Endodermal cell (in vitro differentiated cells): ENCODE measurements around the gene ADGRG3. TPM values are rescaled to one million over a fixed set of nuclear protein-coding genes. Genes with fewer than 3 reads are reported as not detected.

ENCODE experiments used
- DNase-seq: peaks from one replicate; pipeline ENCODE4 v3.0.0-alpha.2; 2017
- H3K27ac ChIP-seq: 2 replicates; pipeline ENCODE4 v1.5.1; 2013; ENCODE audit warnings: mild to moderate bottlenecking, low read depth, low read length, moderate library complexity
- H3K27me3 ChIP-seq: 2 replicates; pipeline ENCODE4 v1.6.1; 2013; ENCODE audit warnings: mild to moderate bottlenecking, low read length, moderate library complexity; ENCODE audit not compliant: insufficient read depth, control insufficient read depth, poor library complexity, severe bottlenecking
- H3K36me3 ChIP-seq: 2 replicates; pipeline ENCODE4 v1.7.0; 2013; ENCODE audit warnings: mild to moderate bottlenecking, low read length, moderate library complexity; ENCODE audit not compliant: control insufficient read depth, insufficient read depth
- H3K4me1 ChIP-seq: one replicate; pipeline ENCODE4 v1.7.0; 2013; ENCODE audit warnings: low read length; ENCODE audit not compliant: control insufficient read depth, insufficient read depth
- H3K4me3 ChIP-seq: 2 replicates; pipeline ENCODE4 v1.5.1; 2013; ENCODE audit warnings: mild to moderate bottlenecking, low read length, moderate library complexity
- H3K9ac ChIP-seq: 2 replicates; pipeline ENCODE4 v1.6.1; 2013; ENCODE audit warnings: mild to moderate bottlenecking, low read length, moderate library complexity; ENCODE audit not compliant: poor library complexity, severe bottlenecking; ENCODE audit errors: extremely low read depth
- H3K9me3 ChIP-seq: 2 replicates; pipeline ENCODE4 v1.6.1; 2013; ENCODE audit warnings: mild to moderate bottlenecking, low read length, moderate library complexity; ENCODE audit not compliant: control insufficient read depth
- H3K27ac Mint-ChIP-seq: 2 replicates; pipeline ENCODE4 v1.8.0; 2020; ENCODE audit warnings: mixed read lengths
- H3K27me3 Mint-ChIP-seq: 2 replicates; pipeline ENCODE4 v1.8.0; 2021; ENCODE audit warnings: mild to moderate bottlenecking, mixed read lengths; ENCODE audit not compliant: insufficient read depth
- H3K36me3 Mint-ChIP-seq: 2 replicates; pipeline ENCODE4 v1.8.0; 2020; ENCODE audit warnings: low read depth, mixed read lengths
- H3K4me1 Mint-ChIP-seq: 2 replicates; pipeline ENCODE4 v1.8.0; 2020; ENCODE audit warnings: mixed read lengths
- H3K4me3 Mint-ChIP-seq: 2 replicates; pipeline ENCODE4 v1.8.0; 2020; ENCODE audit warnings: mild to moderate bottlenecking, moderate library complexity, mixed read lengths
- H3K9me3 Mint-ChIP-seq: 2 replicates; pipeline ENCODE4 v1.8.0; 2020; ENCODE audit warnings: mild to moderate bottlenecking, mixed read lengths
- WGBS, 2 experiments: methylation state at CpG; one replicate each; pipeline versions ENCODE4 v1.1.5 to v1.1.7; 2013; ENCODE audit warnings: missing lambda C conversion rate in 2 of 2, mixed read lengths in 1 of 2; ENCODE audit not compliant: insufficient coverage in 1 of 2, insufficient read length in 1 of 2; 5-methylcytosine and 5-hydroxymethylcytosine counted together
- total RNA-seq, 2 donors: library from RNA; stranded (reverse); fragmentation: NEBNext Ultra II Directional in 1 of 2; extraction: Animal tissue kit (Norgen Biotek cat#: 25700) in 1 of 2; gene quantifications; 2 replicates in 1 of 2; 3 replicates in 1 of 2; pipeline ENCODE4 v1.2.1, GENCODE V29; 2021
- TF ChIP-seq, protein P1 (sequence below): fragments of 200-600 bp; sonication (generic); conservative IDR thresholded peaks from 2 replicates; pipeline ENCODE4 v1.5.0; 2021; ENCODE audit warnings: antibody characterized with exemption, mild to moderate bottlenecking

Gene ADGRG3
- total RNA-seq, 2 donors from 2014 or later: not detected

- no peak overlapping the region for H3K4me3 ChIP-seq
- H3K4me3 Mint-ChIP-seq: no peak overlapping the region
- peaks cover 12% of the 10 kb centered on the region for H3K4me1 Mint-ChIP-seq
- no peak overlapping the region for H3K27ac ChIP-seq
- no peak overlapping the region for H3K27ac Mint-ChIP-seq
- H3K27me3 ChIP-seq: no peaks in the 10 kb centered on the region
- H3K9me3 ChIP-seq: no peaks in the 10 kb centered on the region
- 87 to 94% methylated on average over 5 to 13 of the region's 13 CpGs for WGBS, 2 experiments
- H3K9me3 Mint-ChIP-seq: no peaks in the 10 kb centered on the region
- H3K9ac ChIP-seq: no peak overlapping the region
- no peak for DNase-seq
- peaks cover 1% of the 10 kb centered on the region for H3K27me3 Mint-ChIP-seq
- no peaks in the 10 kb centered on the region for H3K4me1 ChIP-seq
- TF ChIP-seq, protein P1, sequence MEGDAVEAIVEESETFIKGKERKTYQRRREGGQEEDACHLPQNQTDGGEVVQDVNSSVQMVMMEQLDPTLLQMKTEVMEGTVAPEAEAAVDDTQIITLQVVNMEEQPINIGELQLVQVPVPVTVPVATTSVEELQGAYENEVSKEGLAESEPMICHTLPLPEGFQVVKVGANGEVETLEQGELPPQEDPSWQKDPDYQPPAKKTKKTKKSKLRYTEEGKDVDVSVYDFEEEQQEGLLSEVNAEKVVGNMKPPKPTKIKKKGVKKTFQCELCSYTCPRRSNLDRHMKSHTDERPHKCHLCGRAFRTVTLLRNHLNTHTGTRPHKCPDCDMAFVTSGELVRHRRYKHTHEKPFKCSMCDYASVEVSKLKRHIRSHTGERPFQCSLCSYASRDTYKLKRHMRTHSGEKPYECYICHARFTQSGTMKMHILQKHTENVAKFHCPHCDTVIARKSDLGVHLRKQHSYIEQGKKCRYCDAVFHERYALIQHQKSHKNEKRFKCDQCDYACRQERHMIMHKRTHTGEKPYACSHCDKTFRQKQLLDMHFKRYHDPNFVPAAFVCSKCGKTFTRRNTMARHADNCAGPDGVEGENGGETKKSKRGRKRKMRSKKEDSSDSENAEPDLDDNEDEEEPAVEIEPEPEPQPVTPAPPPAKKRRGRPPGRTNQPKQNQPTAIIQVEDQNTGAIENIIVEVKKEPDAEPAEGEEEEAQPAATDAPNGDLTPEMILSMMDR: no peak
- H3K36me3 ChIP-seq: no peaks in the 10 kb centered on the region
- H3K36me3 Mint-ChIP-seq: no peaks in the 10 kb centered on the region
Observed at GRCh38 chr16:57689762-57690558, 21.9 kb downstream of the ADGRG3 start.

DNA sequence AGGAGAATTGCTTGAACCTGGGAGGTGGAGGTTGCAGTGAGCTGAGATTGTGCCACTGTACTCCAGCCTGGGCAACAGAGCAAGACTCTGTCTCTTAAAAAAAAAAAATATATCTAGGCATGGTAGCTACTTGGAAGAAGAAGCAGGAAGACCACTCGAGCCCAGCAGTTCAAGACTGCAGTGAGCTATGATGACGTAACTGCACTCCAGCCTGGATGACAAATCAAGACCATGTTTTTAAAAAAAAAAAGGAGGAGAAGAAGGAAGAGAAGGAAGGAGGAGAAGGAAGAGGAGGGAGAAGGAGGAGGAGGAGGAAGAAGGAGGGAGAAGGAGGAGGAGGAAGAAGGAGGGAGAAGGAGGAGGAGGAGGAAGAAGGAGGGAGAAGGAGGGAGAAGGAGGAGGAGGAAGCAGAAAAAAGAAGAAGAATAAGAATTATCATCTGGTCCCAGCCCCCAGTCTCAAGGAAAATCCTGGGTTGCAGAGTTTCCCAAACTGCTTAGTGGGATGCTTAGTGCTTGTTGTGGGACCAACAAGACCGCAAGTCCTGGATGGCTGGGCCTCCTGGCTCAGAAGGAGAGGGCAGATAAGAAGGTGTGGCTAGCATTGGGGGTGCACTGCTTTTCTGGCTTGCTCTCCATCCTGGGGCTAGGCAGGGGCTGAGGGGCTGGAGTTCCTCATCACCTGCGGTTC is 22.8 kb downstream of the ADGRG3 start:
- TF ChIP-seq, protein P1: no peak
- 93 to 95% methylated on average over 3 to 4 of the region's 4 CpGs for WGBS, 2 experiments

DNA sequence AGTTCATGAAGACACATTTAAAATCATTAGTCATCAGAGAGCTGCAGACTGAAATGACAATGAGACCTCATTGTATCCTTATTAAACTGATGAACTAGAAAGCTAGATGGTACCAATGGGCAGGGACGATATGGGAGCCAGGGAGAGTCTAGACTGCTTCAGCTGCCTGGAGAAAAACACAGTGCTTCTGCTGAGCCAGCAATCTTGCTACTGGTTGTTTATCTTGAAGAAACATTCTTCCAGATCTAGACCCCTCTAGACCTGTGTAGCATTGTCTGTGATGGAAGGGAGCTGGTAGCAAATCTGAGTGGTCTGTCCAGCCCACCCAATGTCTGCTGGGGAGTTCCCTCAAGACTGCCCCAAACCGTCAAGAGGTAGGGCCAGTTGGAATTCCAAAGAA is 24.5 kb downstream of the ADGRG3 start:
- no peaks in the 10 kb centered on the region for H3K27me3 ChIP-seq
- peaks cover 1% of the 10 kb centered on the region for H3K27me3 Mint-ChIP-seq

More for the DNA sequence above, 22.8 kb downstream of the ADGRG3 start:
- Histone ChIP-seq H3K27me3 (no peaks in the 10 kb centered on the region), H3K27ac (no peak overlapping the region), H3K9me3 (no peaks in the 10 kb centered on the region), H3K36me3 (no peaks in the 10 kb centered on the region), H3K4me1 (no peaks in the 10 kb centered on the region), H3K4me3 (no peak overlapping the region), H3K9ac (no peak overlapping the region)
- Mint-ChIP-seq H3K27me3 (peaks cover 1% of the 10 kb centered on the region), H3K4me3 (no peak overlapping the region), H3K9me3 (no peaks in the 10 kb centered on the region), H3K36me3 (no peaks in the 10 kb centered on the region), H3K4me1 (peaks cover 12% of the 10 kb centered on the region), H3K27ac (no peak overlapping the region)
- DNase-seq: no peak

More for the DNA sequence above, 24.5 kb downstream of the ADGRG3 start:
- Histone ChIP-seq H3K4me3 (no peak overlapping the region), H3K27ac (no peak overlapping the region), H3K36me3 (no peaks in the 10 kb centered on the region), H3K9me3 (no peaks in the 10 kb centered on the region), H3K9ac (no peak overlapping the region), H3K4me1 (no peaks in the 10 kb centered on the region)
- TF ChIP-seq, protein P1: no peak
- H3K4me1 Mint-ChIP-seq: peaks cover 12% of the 10 kb centered on the region
- no peak overlapping the region for H3K4me3 Mint-ChIP-seq
- H3K36me3 Mint-ChIP-seq: no peaks in the 10 kb centered on the region
- H3K9me3 Mint-ChIP-seq: no peaks in the 10 kb centered on the region
- H3K27ac Mint-ChIP-seq: no peak overlapping the region
- 76 to 100% methylated on average over 1 to 2 of the region's 2 CpGs for WGBS, 2 experiments
- DNase-seq: no peak
